ENCODE data around the gene ZDHHC21. TPM values are rescaled to one million over a fixed set of nuclear protein-coding genes. Genes with fewer than 3 reads are reported as not detected.

ZDHHC21 gene
- total RNA-seq, 1 experiment from 2014 or later, result 6.8 TPM

GRCh38 chr9:14618836-14619420 is 74.3 kb downstream of the ZDHHC21 start:
- intact Hi-C loops (cut with micrococcal nuclease; ENCODE audit: unreplicated experiment), result no loop called here

GRCh38 chr9:14616188-14616982 is 76.8 kb downstream of the ZDHHC21 start:
- no peaks in the 10 kb centered on the region for H3K4me1 Mint-ChIP-seq (ENCODE audit: low read depth, unreplicated experiment)
- no peak overlapping the region for H3K4me3 Mint-ChIP-seq (ENCODE audit: unreplicated experiment)
- POLR2A ChIA-PET, result no interaction called here
- H3K36me3 Mint-ChIP-seq (ENCODE audit: insufficient read depth, unreplicated experiment), result no peaks in the 10 kb centered on the region
- Histone ChIP-seq H3K9me3 (no peaks in the 10 kb centered on the region), H3K36me3 (ENCODE audit: control insufficient read depth, insufficient read depth, low read length) (no peaks in the 10 kb centered on the region), H3K4me1 (no peaks in the 10 kb centered on the region), H3K27me3 (replicated peaks; ENCODE audit: control insufficient read depth, insufficient read depth, low read length) (no peaks in the 10 kb centered on the region), H3K4me3 (ENCODE audit: low read depth, low read length) (no peak overlapping the region)
- BruUV-seq (replicated peaks), result no TSS peak
- H3K27me3 Mint-ChIP-seq (ENCODE audit: insufficient read depth, unreplicated experiment), result no peaks in the 10 kb centered on the region
- intact Hi-C loops (cut with micrococcal nuclease; ENCODE audit: unreplicated experiment), result loop anchor here (1.0 to 2.0 kb wide), 3 partner anchors 36 to 152 kb away; no protein-coding TSS in a partner anchor
- no peaks in the 10 kb centered on the region for H3K9me3 Mint-ChIP-seq (ENCODE audit: unreplicated experiment)
- CTCF ChIA-PET, result no interaction called here
- H3K27ac Mint-ChIP-seq (ENCODE audit: unreplicated experiment), result no peak overlapping the region
- peak; percentile 42 to 45 for TF ChIP-seq CTCF (IDR thresholded peaks at IDR 0.05; ENCODE audit: insufficient read depth in 1 of 2, low read depth in 1 of 2, low read length in 1 of 2, severe bottlenecking in 1 of 2, unreplicated experiment in 1 of 2)
- peak in 1 of 2 experiments; percentile 16 for DNase-seq

More at GRCh38 chr9:14618836-14619420, 74.3 kb downstream of the ZDHHC21 start:
- no TSS peak for BruUV-seq (replicated peaks)
- H3K27me3 Mint-ChIP-seq (ENCODE audit: insufficient read depth, unreplicated experiment), result no peaks in the 10 kb centered on the region
- H3K9me3 Mint-ChIP-seq (ENCODE audit: unreplicated experiment), result no peaks in the 10 kb centered on the region
- no peaks in the 10 kb centered on the region for H3K36me3 ChIP-seq (ENCODE audit: control insufficient read depth, insufficient read depth, low read length)
- no peak for TF ChIP-seq CTCF (IDR thresholded peaks at IDR 0.05; ENCODE audit: insufficient read depth in 1 of 2, low read depth in 1 of 2, low read length in 1 of 2, severe bottlenecking in 1 of 2, unreplicated experiment in 1 of 2)
- no peaks in the 10 kb centered on the region for H3K4me1 ChIP-seq
- H3K4me3 Mint-ChIP-seq (ENCODE audit: unreplicated experiment), result no peak overlapping the region
- DNase-seq, result no peak
- no peaks in the 10 kb centered on the region for H3K9me3 ChIP-seq
- no peaks in the 10 kb centered on the region for H3K4me1 Mint-ChIP-seq (ENCODE audit: low read depth, unreplicated experiment)
- ChIA-PET POLR2A (no interaction called here), CTCF (interaction anchor here (0.6 kb wide), 1 partner anchor 26 kb away, joined by 3 read pairs; no protein-coding TSS in a partner anchor)
- no peak overlapping the region for H3K27ac Mint-ChIP-seq (ENCODE audit: unreplicated experiment)
- H3K27me3 ChIP-seq (replicated peaks; ENCODE audit: control insufficient read depth, insufficient read depth, low read length), result no peaks in the 10 kb centered on the region
- no peak overlapping the region for H3K4me3 ChIP-seq (ENCODE audit: low read depth, low read length)
- H3K36me3 Mint-ChIP-seq (ENCODE audit: insufficient read depth, unreplicated experiment), result no peaks in the 10 kb centered on the region

GRCh38 chr9:14608540-14608939 is 84.7 kb downstream of the ZDHHC21 start:
- no peaks in the 10 kb centered on the region for H3K9me3 ChIP-seq
- H3K27ac Mint-ChIP-seq (ENCODE audit: unreplicated experiment), result no peak overlapping the region
- no peaks in the 10 kb centered on the region for H3K4me1 Mint-ChIP-seq (ENCODE audit: low read depth, unreplicated experiment)
- intact Hi-C loops (cut with micrococcal nuclease; ENCODE audit: unreplicated experiment), result no loop called here
- CTCF ChIA-PET, result no interaction called here
- H3K4me3 ChIP-seq (ENCODE audit: low read depth, low read length), result no peak overlapping the region
- no peaks in the 10 kb centered on the region for H3K27me3 Mint-ChIP-seq (ENCODE audit: insufficient read depth, unreplicated experiment)
- POLR2A ChIA-PET, result no interaction called here
- no peaks in the 10 kb centered on the region for H3K36me3 Mint-ChIP-seq (ENCODE audit: insufficient read depth, unreplicated experiment)
- H3K4me1 ChIP-seq, result no peaks in the 10 kb centered on the region
- TF ChIP-seq CTCF (IDR thresholded peaks at IDR 0.05; ENCODE audit: insufficient read depth in 1 of 2, low read depth in 1 of 2, low read length in 1 of 2, severe bottlenecking in 1 of 2, unreplicated experiment in 1 of 2), result no peak
- DNase-seq, result no peak
- no peaks in the 10 kb centered on the region for H3K27me3 ChIP-seq (replicated peaks; ENCODE audit: control insufficient read depth, insufficient read depth, low read length)
- no peaks in the 10 kb centered on the region for H3K36me3 ChIP-seq (ENCODE audit: control insufficient read depth, insufficient read depth, low read length)
- H3K4me3 Mint-ChIP-seq (ENCODE audit: unreplicated experiment), result no peak overlapping the region
- no peaks in the 10 kb centered on the region for H3K9me3 Mint-ChIP-seq (ENCODE audit: unreplicated experiment)
- BruUV-seq (replicated peaks), result no TSS peak
